HCT116 (cell line): ENCODE measurements around the gene ARID5B. TPM values are rescaled to one million over a fixed set of nuclear protein-coding genes. Genes with fewer than 3 reads are reported as not detected.

Experiments used
- ATAC-seq: fragments of 200-7000 bp; cut with Tn5 transposase; 2 replicates; pipeline ENCODE4 v1.9.1; 2020; ENCODE audit warnings: mild to moderate bottlenecking, moderate library complexity
- BruUV-seq: library from RNA; stranded (reverse); fragments of 400-500 nt; replicated peaks from 2 replicates; lab custom pipeline; 2021; lab: Mats Ljungman, UMichigan
- CTCF ChIA-PET: fragments of 300-600 bp; sonication (Branson Sonifier 250); formaldehyde crosslinking; loops from one replicate; lab custom pipeline; 2021; ENCODE audit warnings: antibody characterized with exemption; lab: Charles Lee
- POLR2A ChIA-PET: fragments of 300-600, 350-600 bp; sonication (Branson Sonifier 250); formaldehyde crosslinking; loops from one replicate; lab custom pipeline; 2021; ENCODE audit warnings: antibody characterized with exemption; lab: Charles Lee
- RAD21 ChIA-PET, 2 experiments: fragments of 300-600 bp; sonication (Branson Sonifier 250); formaldehyde crosslinking; loops; one replicate each; lab custom pipeline; 2023; ENCODE audit warnings: low total read pairs in 2 of 2; ENCODE audit not compliant: uncharacterized antibody in 2 of 2, unreplicated experiment in 2 of 2, low non-redundant PET in 1 of 2; lab: Charles Lee
- DNase-seq: peaks from one replicate; pipeline ENCODE4 v3.0.0-alpha.2; 2010; ENCODE audit warnings: low read depth, low spot score
- H2AFZ ChIP-seq: fragments of 200-600 bp; shearing (Covaris generic), sonication (generic); 2 replicates; pipeline ENCODE4 v1.6.1; 2017; ENCODE audit warnings: low read depth, mixed run types, mixed read lengths, antibody characterized with exemption, low read length; ENCODE audit not compliant: poor library complexity, severe bottlenecking
- H3K27ac ChIP-seq: 2 replicates; pipeline ENCODE4 v1.5.1; 2012; ENCODE audit warnings: low read depth, low read length
- H3K27me3 ChIP-seq: fragments of 200-600 bp; sonication (generic); 2 replicates; pipeline ENCODE4 v1.6.1; 2016; ENCODE audit warnings: mixed run types, low read length, mixed read lengths; ENCODE audit not compliant: insufficient read depth
- H3K36me3 ChIP-seq, 2 experiments: fragments of 200-500 bp in 1 of 2; fragments of 200-600 bp in 1 of 2; sonication (Bioruptor generic) in 1 of 2; sonication (generic) in 1 of 2; 2 replicates each; pipeline versions ENCODE4 v1.5.1 to v1.6.1; 2014 to 2016; ENCODE audit warnings: low read length in 2 of 2, inconsistent platforms in 1 of 2, mixed read lengths in 1 of 2, mixed run types in 1 of 2; ENCODE audit not compliant: insufficient read depth in 2 of 2, control insufficient read depth in 1 of 2
- H3K4me1 ChIP-seq, 2 experiments: fragments of 200-600 bp in 1 of 2; sonication (generic) in 1 of 2; 2 replicates each; pipeline versions ENCODE4 v1.5.1 to v1.6.1; 2012 to 2017; ENCODE audit warnings: low read length in 2 of 2, inconsistent platforms in 1 of 2, mild to moderate bottlenecking in 1 of 2, mixed read lengths in 1 of 2, mixed run types in 1 of 2, moderate library complexity in 1 of 2; ENCODE audit not compliant: insufficient read depth in 2 of 2, control insufficient read depth in 1 of 2
- H3K4me2 ChIP-seq: fragments of 200-600 bp; sonication (generic); 2 replicates; pipeline ENCODE4 v1.6.1; 2017; ENCODE audit warnings: mixed run types, low read length, mixed read lengths
- H3K4me3 ChIP-seq, 2 experiments: fragments of 200-600 bp in 1 of 2; sonication (generic) in 1 of 2; replicated peaks in 1 of 2; 2 replicates each; pipeline ENCODE4 v1.5.1; 2011 to 2016; ENCODE audit warnings: low read length in 2 of 2, control low read depth in 1 of 2, low read depth in 1 of 2, mild to moderate bottlenecking in 1 of 2, mixed read lengths in 1 of 2, mixed run types in 1 of 2
- H3K79me2 ChIP-seq: fragments of 200-600 bp; sonication (generic); 2 replicates; pipeline ENCODE4 v1.6.1; 2017; ENCODE audit warnings: mild to moderate bottlenecking, mixed run types, low read length, moderate library complexity, mixed read lengths; ENCODE audit not compliant: insufficient read depth
- H3K9ac ChIP-seq: fragments of 200-600 bp; sonication (generic); 2 replicates; pipeline ENCODE4 v1.6.1; 2016; ENCODE audit warnings: low read length, mixed read lengths
- H3K9me2 ChIP-seq: fragments of 200-600 bp; sonication (generic), shearing (Covaris generic); 2 replicates; pipeline ENCODE4 v1.6.1; 2017; ENCODE audit warnings: mixed run types, mild to moderate bottlenecking, moderate library complexity; ENCODE audit not compliant: insufficient read depth
- H3K9me3 ChIP-seq, 2 experiments: fragments of 200-500 bp in 1 of 2; fragments of 200-600 bp in 1 of 2; sonication (Bioruptor generic) in 1 of 2; sonication (generic) in 1 of 2; 2 replicates each; pipeline ENCODE4 v1.6.1; 2014 to 2017; ENCODE audit warnings: low read length in 2 of 2, mixed read lengths in 2 of 2, inconsistent platforms in 1 of 2, low read depth in 1 of 2, mild to moderate bottlenecking in 1 of 2, mixed run types in 1 of 2, moderate library complexity in 1 of 2; ENCODE audit not compliant: control insufficient read depth in 1 of 2, insufficient read depth in 1 of 2
- H4K20me1 ChIP-seq: fragments of 200-600 bp; sonication (generic), shearing (Covaris generic); 2 replicates; pipeline ENCODE4 v1.6.1; 2017; ENCODE audit warnings: mixed run types, mild to moderate bottlenecking, moderate library complexity; ENCODE audit not compliant: insufficient read depth
- CBX3 ChIP-seq: IDR thresholded peaks from 2 replicates; pipeline ENCODE4 v1.6.1; 2012; ENCODE audit warnings: low read depth
- CEBPB ChIP-seq: IDR thresholded peaks from 2 replicates; pipeline ENCODE4 v1.6.1; 2012; ENCODE audit warnings: low read depth
- EGR1 ChIP-seq: IDR thresholded peaks from 2 replicates; pipeline ENCODE4 v1.6.1; 2012; ENCODE audit warnings: low read depth
- ELF1 ChIP-seq: IDR thresholded peaks from 2 replicates; pipeline ENCODE4 v1.6.1; 2012; ENCODE audit warnings: low read depth, borderline replicate concordance
- EZH2 ChIP-seq: fragments of 200-600 bp; sonication (generic); IDR thresholded peaks from 2 replicates; pipeline ENCODE4 v1.6.1; 2017; ENCODE audit warnings: antibody characterized with exemption, mixed run types
- EZH2phosphoT487 ChIP-seq: fragments of 200-600 bp; IDR thresholded peaks from 2 replicates; pipeline ENCODE4 v1.6.1; 2018; ENCODE audit warnings: antibody characterized with exemption, borderline replicate concordance
- JUND ChIP-seq: IDR thresholded peaks from 2 replicates; pipeline ENCODE4 v1.6.1; 2012
- POLR2A ChIP-seq: IDR thresholded peaks from 2 replicates; pipeline ENCODE4 v1.7.0; 2011; ENCODE audit warnings: borderline replicate concordance; ENCODE audit not compliant: insufficient read depth, insufficient read length; ENCODE audit errors: extremely low read depth
- POLR2AphosphoS5 ChIP-seq: IDR thresholded peaks from 2 replicates; pipeline ENCODE4 v1.6.1; 2011; ENCODE audit warnings: mild to moderate bottlenecking, low read depth, low read length, moderate library complexity
- RAD21 ChIP-seq: IDR thresholded peaks from 2 replicates; pipeline ENCODE4 v1.6.1; 2012; ENCODE audit warnings: low read depth, mild to moderate bottlenecking
- SP1 ChIP-seq: IDR thresholded peaks from 2 replicates; pipeline ENCODE4 v1.6.1; 2012; ENCODE audit warnings: low read depth
- SRF ChIP-seq: IDR thresholded peaks from 2 replicates; pipeline ENCODE4 v1.6.1; 2012; ENCODE audit warnings: low read depth
- TCF7L2 ChIP-seq: IDR thresholded peaks from 2 replicates; pipeline ENCODE4 v1.7.0; 2011; ENCODE audit warnings: borderline replicate concordance, inconsistent platforms; ENCODE audit not compliant: insufficient read depth, insufficient read length; ENCODE audit errors: extremely low read depth
- YY1 ChIP-seq: IDR thresholded peaks from 2 replicates; pipeline ENCODE4 v1.6.1; 2011; ENCODE audit warnings: low read length, low read depth, moderate library complexity, mild to moderate bottlenecking; ENCODE audit not compliant: insufficient replicate concordance; ENCODE audit errors: extremely low read depth
- ZFX ChIP-seq: fragments of 450-650 bp; IDR thresholded peaks from 2 replicates; pipeline ENCODE4 v1.6.1; 2017
- ZNF274 ChIP-seq: fragments of 200-500 bp; sonication (Bioruptor generic); IDR thresholded peaks from 2 replicates; pipeline ENCODE4 v1.6.1; 2014; ENCODE audit warnings: mild to moderate bottlenecking, low read depth, low read length, inconsistent platforms
- intact Hi-C: fragments of 100-400 bp; cut with micrococcal nuclease; formaldehyde crosslinking; loops from 2 replicates; pipeline ENCODE4 v1.10.0; 2022
- total RNA-seq: library from RNA; stranded (reverse); gene quantifications from one replicate; pipeline ENCODE4 v1.2.1, GENCODE V29; 2021; ENCODE audit not compliant: unreplicated experiment
- TF ChIP-seq, protein P1 (sequence below): IDR thresholded peaks from 2 replicates; pipeline ENCODE4 v1.6.1; 2012; ENCODE audit warnings: low read depth
- TF ChIP-seq, protein P2 (sequence below): IDR thresholded peaks from 2 replicates; pipeline ENCODE4 v1.6.1; 2011; ENCODE audit warnings: mild to moderate bottlenecking, low read length, moderate library complexity; ENCODE audit not compliant: insufficient replicate concordance; ENCODE audit errors: extremely low read depth
- TF ChIP-seq, protein P3 (sequence below): IDR thresholded peaks from 2 replicates; pipeline ENCODE4 v1.6.1; 2012
- TF ChIP-seq, protein P4 (sequence below), 3 experiments: fragments of 200-600 bp in 1 of 3; sonication (generic) in 1 of 3; IDR thresholded peaks in 2 of 3; conservative IDR thresholded peaks in 1 of 3; 2 replicates each; pipeline ENCODE4 v1.5.1; 2012 to 2017; ENCODE audit warnings: low read depth in 2 of 3, low read length in 2 of 3, antibody characterized with exemption in 1 of 3, borderline replicate concordance in 1 of 3, control low read depth in 1 of 3, mild to moderate bottlenecking in 1 of 3, mixed read lengths in 1 of 3, mixed run types in 1 of 3, moderate library complexity in 1 of 3; ENCODE audit not compliant: insufficient read depth in 1 of 3

ARID5B gene
- total RNA-seq, 1 experiment from 2014 or later = 4.7 TPM

DNA sequence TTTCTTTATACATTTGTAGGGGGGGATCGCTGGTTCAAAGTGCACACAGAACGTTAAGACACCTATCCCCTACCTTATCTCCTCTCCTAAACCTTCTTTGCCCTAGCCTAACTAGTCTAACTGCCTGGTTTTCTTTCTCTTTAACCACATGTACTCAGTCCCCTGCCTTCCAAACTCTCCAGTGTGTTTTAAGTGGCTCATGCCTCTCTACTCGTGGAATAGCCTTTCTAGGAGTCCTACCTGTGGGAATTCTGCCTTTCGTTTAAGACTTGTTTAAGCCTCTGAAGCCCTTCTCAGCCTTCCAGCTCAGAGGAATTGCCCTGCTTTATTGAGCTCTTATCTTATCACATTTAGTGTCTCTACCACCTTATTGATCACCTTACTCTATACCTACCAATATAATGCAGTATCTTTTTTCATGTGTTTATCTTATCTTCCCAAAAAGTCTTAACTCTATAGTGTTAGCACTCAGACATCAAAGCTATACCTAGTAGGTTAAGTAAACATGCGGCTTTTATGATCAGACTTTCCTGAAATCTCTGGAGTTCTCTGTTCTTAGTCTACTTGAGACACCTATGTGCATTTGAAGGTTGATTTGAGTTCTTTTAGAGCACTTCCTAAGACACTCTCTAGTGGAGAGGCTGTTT lies 50.7 kb downstream of the ARID5B start:
- no peak for TF ChIP-seq POLR2A
- no peak for TF ChIP-seq CBX3
- TF ChIP-seq, protein P1, sequence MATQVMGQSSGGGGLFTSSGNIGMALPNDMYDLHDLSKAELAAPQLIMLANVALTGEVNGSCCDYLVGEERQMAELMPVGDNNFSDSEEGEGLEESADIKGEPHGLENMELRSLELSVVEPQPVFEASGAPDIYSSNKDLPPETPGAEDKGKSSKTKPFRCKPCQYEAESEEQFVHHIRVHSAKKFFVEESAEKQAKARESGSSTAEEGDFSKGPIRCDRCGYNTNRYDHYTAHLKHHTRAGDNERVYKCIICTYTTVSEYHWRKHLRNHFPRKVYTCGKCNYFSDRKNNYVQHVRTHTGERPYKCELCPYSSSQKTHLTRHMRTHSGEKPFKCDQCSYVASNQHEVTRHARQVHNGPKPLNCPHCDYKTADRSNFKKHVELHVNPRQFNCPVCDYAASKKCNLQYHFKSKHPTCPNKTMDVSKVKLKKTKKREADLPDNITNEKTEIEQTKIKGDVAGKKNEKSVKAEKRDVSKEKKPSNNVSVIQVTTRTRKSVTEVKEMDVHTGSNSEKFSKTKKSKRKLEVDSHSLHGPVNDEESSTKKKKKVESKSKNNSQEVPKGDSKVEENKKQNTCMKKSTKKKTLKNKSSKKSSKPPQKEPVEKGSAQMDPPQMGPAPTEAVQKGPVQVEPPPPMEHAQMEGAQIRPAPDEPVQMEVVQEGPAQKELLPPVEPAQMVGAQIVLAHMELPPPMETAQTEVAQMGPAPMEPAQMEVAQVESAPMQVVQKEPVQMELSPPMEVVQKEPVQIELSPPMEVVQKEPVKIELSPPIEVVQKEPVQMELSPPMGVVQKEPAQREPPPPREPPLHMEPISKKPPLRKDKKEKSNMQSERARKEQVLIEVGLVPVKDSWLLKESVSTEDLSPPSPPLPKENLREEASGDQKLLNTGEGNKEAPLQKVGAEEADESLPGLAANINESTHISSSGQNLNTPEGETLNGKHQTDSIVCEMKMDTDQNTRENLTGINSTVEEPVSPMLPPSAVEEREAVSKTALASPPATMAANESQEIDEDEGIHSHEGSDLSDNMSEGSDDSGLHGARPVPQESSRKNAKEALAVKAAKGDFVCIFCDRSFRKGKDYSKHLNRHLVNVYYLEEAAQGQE = no peak
- TF ChIP-seq, protein P2, sequence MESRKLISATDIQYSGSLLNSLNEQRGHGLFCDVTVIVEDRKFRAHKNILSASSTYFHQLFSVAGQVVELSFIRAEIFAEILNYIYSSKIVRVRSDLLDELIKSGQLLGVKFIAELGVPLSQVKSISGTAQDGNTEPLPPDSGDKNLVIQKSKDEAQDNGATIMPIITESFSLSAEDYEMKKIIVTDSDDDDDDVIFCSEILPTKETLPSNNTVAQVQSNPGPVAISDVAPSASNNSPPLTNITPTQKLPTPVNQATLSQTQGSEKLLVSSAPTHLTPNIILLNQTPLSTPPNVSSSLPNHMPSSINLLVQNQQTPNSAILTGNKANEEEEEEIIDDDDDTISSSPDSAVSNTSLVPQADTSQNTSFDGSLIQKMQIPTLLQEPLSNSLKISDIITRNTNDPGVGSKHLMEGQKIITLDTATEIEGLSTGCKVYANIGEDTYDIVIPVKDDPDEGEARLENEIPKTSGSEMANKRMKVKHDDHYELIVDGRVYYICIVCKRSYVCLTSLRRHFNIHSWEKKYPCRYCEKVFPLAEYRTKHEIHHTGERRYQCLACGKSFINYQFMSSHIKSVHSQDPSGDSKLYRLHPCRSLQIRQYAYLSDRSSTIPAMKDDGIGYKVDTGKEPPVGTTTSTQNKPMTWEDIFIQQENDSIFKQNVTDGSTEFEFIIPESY = no peak
- TF ChIP-seq JUND = no peak
- TF ChIP-seq SRF = no peak
- TF ChIP-seq EGR1 = no peak
- no peak for TF ChIP-seq CEBPB
- TF ChIP-seq RAD21 = no peak
- TF ChIP-seq, protein P3, sequence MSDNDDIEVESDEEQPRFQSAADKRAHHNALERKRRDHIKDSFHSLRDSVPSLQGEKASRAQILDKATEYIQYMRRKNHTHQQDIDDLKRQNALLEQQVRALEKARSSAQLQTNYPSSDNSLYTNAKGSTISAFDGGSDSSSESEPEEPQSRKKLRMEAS = no peak
- TF ChIP-seq, protein P4, sequence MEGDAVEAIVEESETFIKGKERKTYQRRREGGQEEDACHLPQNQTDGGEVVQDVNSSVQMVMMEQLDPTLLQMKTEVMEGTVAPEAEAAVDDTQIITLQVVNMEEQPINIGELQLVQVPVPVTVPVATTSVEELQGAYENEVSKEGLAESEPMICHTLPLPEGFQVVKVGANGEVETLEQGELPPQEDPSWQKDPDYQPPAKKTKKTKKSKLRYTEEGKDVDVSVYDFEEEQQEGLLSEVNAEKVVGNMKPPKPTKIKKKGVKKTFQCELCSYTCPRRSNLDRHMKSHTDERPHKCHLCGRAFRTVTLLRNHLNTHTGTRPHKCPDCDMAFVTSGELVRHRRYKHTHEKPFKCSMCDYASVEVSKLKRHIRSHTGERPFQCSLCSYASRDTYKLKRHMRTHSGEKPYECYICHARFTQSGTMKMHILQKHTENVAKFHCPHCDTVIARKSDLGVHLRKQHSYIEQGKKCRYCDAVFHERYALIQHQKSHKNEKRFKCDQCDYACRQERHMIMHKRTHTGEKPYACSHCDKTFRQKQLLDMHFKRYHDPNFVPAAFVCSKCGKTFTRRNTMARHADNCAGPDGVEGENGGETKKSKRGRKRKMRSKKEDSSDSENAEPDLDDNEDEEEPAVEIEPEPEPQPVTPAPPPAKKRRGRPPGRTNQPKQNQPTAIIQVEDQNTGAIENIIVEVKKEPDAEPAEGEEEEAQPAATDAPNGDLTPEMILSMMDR (IDR thresholded peaks at IDR 0.05 in 2 of 3, conservative IDR thresholded peaks at IDR 0.05 in 1 of 3; ENCODE audit: borderline replicate concordance in 1 of 3, insufficient read depth in 1 of 3, low read depth in 2 of 3, low read length in 2 of 3) = no peak
- TF ChIP-seq TCF7L2 = no peak
- no peak for TF ChIP-seq EZH2
- TF ChIP-seq SP1 = no peak
- no peak for TF ChIP-seq EZH2phosphoT487
- no peak for TF ChIP-seq POLR2AphosphoS5
- TF ChIP-seq YY1 = no peak
- no peak for TF ChIP-seq ZFX
- TF ChIP-seq ELF1 = no peak
- no peak for TF ChIP-seq ZNF274
- Histone ChIP-seq H3K9me2 (no peaks in the 10 kb centered on the region), H2AFZ (no peak overlapping the region), H3K9me3 (no peaks in the 10 kb centered on the region), H3K4me3 (no peak overlapping the region), H3K79me2 (no peaks in the 10 kb centered on the region), H3K36me3 (0 out of 4 replicates have a peak, but pooled peaks cover 0 to 6% of the 10 kb centered on the region in 2 experiments), H3K9ac (no peak overlapping the region), H3K27me3 (no peaks in the 10 kb centered on the region), H3K27ac (no peak overlapping the region), H3K4me1 (no peaks in the 10 kb centered on the region), H4K20me1 (no peaks in the 10 kb centered on the region), H3K4me2 (no peak overlapping the region)
- CTCF ChIA-PET = no interaction called here
- RAD21 ChIA-PET = interaction anchor here in 1 of 2 experiments (0.7 kb wide), 1 partner anchor 50 kb away, joined by 5 read pairs; no protein-coding TSS in a partner anchor
- POLR2A ChIA-PET = no interaction called here
- ATAC-seq (no peak), DNase-seq (no peak)
- intact Hi-C loops = no loop called here
- no TSS peak for BruUV-seq
